K562 (cell line): ENCODE data around the gene FKBP7. TPM values are rescaled to one million over a fixed set of nuclear protein-coding genes. Genes with fewer than 3 reads are reported as not detected.

Source experiments
- ARID1B ChIP-seq: fragments of 450-650 bp; IDR thresholded peaks from 2 replicates; pipeline ENCODE4 v1.6.1; 2016; ENCODE audit warnings: antibody characterized with exemption, mild to moderate bottlenecking, inconsistent platforms
- CBX3 ChIP-seq, 2 experiments: IDR thresholded peaks; 1 replicate in 1 of 2; 2 replicates in 1 of 2; pipeline ENCODE4 v1.6.1; 2012; ENCODE audit warnings: inconsistent platforms in 2 of 2, low read length in 2 of 2, borderline replicate concordance in 1 of 2, control low read depth in 1 of 2
- CXXC5 ChIP-seq: fragments of 250-450 bp; sonication (Bioruptor Pico); IDR thresholded peaks from 2 replicates; pipeline ENCODE4 v1.8.0; 2022; ENCODE audit warnings: inconsistent platforms, mild to moderate bottlenecking, moderate library complexity
- DIDO1 ChIP-seq: fragments of 450-650 bp; IDR thresholded peaks from 2 replicates; pipeline ENCODE4 v1.6.1; 2016; ENCODE audit warnings: low read depth, missing biosample characterization, missing genetic modification characterization
- DPF2 ChIP-seq: fragments of 450-650 bp; IDR thresholded peaks from 2 replicates; pipeline ENCODE4 v1.6.1; 2016
- EHMT2 ChIP-seq: fragments of 450-650 bp; IDR thresholded peaks from 2 replicates; pipeline ENCODE4 v1.6.1; 2018; ENCODE audit warnings: antibody characterized with exemption
- EWSR1 ChIP-seq: fragments of 450-650 bp; IDR thresholded peaks from 2 replicates; pipeline ENCODE4 v1.6.1; 2018; ENCODE audit warnings: borderline replicate concordance, mild to moderate bottlenecking, low read depth, moderate library complexity; ENCODE audit not compliant: partially characterized antibody
- FOSL1 ChIP-seq: fragments of 200-800 bp; sonication (Bioruptor generic); conservative IDR thresholded peaks from 2 replicates; pipeline ENCODE4 v1.6.1; 2016; ENCODE audit warnings: missing genetic modification characterization, missing compliant biosample characterization
- FOXJ2 ChIP-seq: fragments of 200-800 bp; sonication (Bioruptor generic); IDR thresholded peaks from 2 replicates; pipeline ENCODE4 v1.6.1; 2016; ENCODE audit warnings: missing genetic modification characterization, missing compliant biosample characterization
- JUN ChIP-seq, 2 experiments: sonication (generic) in 1 of 2; formaldehyde crosslinking in 1 of 2; IDR thresholded peaks; 2 replicates each; pipeline versions ENCODE4 v1.6.1 to v1.8.0; 2012 to 2022; ENCODE audit warnings: borderline replicate concordance in 2 of 2, mild to moderate bottlenecking in 2 of 2, improper control_type of control experiment in 1 of 2, low read depth in 1 of 2, low read length in 1 of 2, missing genetic modification reagents in 1 of 2
- LARP7 ChIP-seq: fragments of 450-650 bp; IDR thresholded peaks from 2 replicates; pipeline ENCODE4 v1.6.1; 2016
- LEF1 ChIP-seq: fragments of 450-650 bp; IDR thresholded peaks from 2 replicates; pipeline ENCODE4 v1.6.1; 2016; ENCODE audit warnings: mild to moderate bottlenecking
- MEIS2 ChIP-seq: fragments of 450-650 bp; IDR thresholded peaks from 2 replicates; pipeline ENCODE4 v1.6.1; 2014; ENCODE audit warnings: mild to moderate bottlenecking; ENCODE audit not compliant: partially characterized antibody
- NFIX ChIP-seq: fragments of 250-450 bp; sonication (Bioruptor Pico); IDR thresholded peaks from 2 replicates; pipeline ENCODE4 v1.4.0; 2020; ENCODE audit warnings: low read depth, mild to moderate bottlenecking, moderate library complexity
- PHF20 ChIP-seq: fragments of 450-650 bp; IDR thresholded peaks from 2 replicates; pipeline ENCODE4 v1.6.1; 2018; ENCODE audit not compliant: partially characterized antibody
- RBFOX2 ChIP-seq: fragments of 200-400 bp; formaldehyde crosslinking; IDR thresholded peaks from 2 replicates; pipeline ENCODE4 v1.6.1; 2017; ENCODE audit warnings: low read depth, mild to moderate bottlenecking, low read length, moderate library complexity
- RBM14 ChIP-seq: fragments of 200-400 bp; formaldehyde crosslinking; IDR thresholded peaks from 2 replicates; pipeline ENCODE4 v1.6.1; 2018; ENCODE audit warnings: low read depth, mild to moderate bottlenecking, low read length, moderate library complexity, borderline replicate concordance; ENCODE audit not compliant: insufficient read depth
- RBM25 ChIP-seq: fragments of 200-400 bp; formaldehyde crosslinking; IDR thresholded peaks from 2 replicates; pipeline ENCODE4 v1.6.1; 2018; ENCODE audit warnings: low read length, low read depth, moderate library complexity; ENCODE audit not compliant: severe bottlenecking
- RFX5 ChIP-seq: IDR thresholded peaks from 2 replicates; pipeline ENCODE4 v1.6.1; 2011; ENCODE audit warnings: low read depth, mild to moderate bottlenecking, improper control_type of control experiment, low read length
- SREBF1 ChIP-seq: fragments of 150-350 bp; IDR thresholded peaks from 2 replicates; pipeline ENCODE4 v1.6.1; 2014; ENCODE audit warnings: antibody characterized with exemption, low read depth, low read length, borderline replicate concordance
- STAT5A ChIP-seq: IDR thresholded peaks from 2 replicates; pipeline ENCODE4 v1.6.1; 2012; ENCODE audit warnings: low read length, inconsistent platforms, borderline replicate concordance
- TAF7 ChIP-seq: fragments of 450-650 bp; IDR thresholded peaks from 2 replicates; pipeline ENCODE4 v1.6.1; 2016; ENCODE audit warnings: missing genetic modification characterization, missing compliant biosample characterization
- U2AF2 ChIP-seq: fragments of 200-400 bp; formaldehyde crosslinking; optimal IDR thresholded peaks from 2 replicates; pipeline ENCODE3; 2017; ENCODE audit warnings: low read depth, mild to moderate bottlenecking, low read length
- ZKSCAN1 ChIP-seq: fragments of 150-350 bp; IDR thresholded peaks from 2 replicates; pipeline ENCODE4 v1.6.1; 2016; ENCODE audit warnings: low read depth, low read length
- ZNF124 ChIP-seq: sonication (generic); formaldehyde crosslinking; IDR thresholded peaks from 2 replicates; pipeline ENCODE4 v1.8.1; 2022; ENCODE audit warnings: missing genetic modification reagents
- ZNF263 ChIP-seq: sonication (generic); formaldehyde crosslinking; IDR thresholded peaks from 2 replicates; pipeline ENCODE4 v1.8.0; 2022; ENCODE audit warnings: mild to moderate bottlenecking, missing genetic modification reagents, borderline replicate concordance
- ZNF785 ChIP-seq: fragments of 250-450 bp; sonication (Bioruptor Pico); IDR thresholded peaks from 2 replicates; pipeline ENCODE4 v1.4.0; 2020; ENCODE audit warnings: mild to moderate bottlenecking
- polyA plus RNA-seq, 8 experiments: library from polyadenylated mRNA; depleted of rRNA in 4 of 8; stranded (reverse) in 5 of 8; unstranded in 3 of 8; fragments of >200 nt; fragmentation: Nextera tagmentation in 2 of 8; fragmentation: Illumina TruSeq in 1 of 8; extraction: Ambion mirVana in 2 of 8; extraction: Trizol in 1 of 8; gene quantifications; 2 replicates each; pipeline versions ENCODE4 v1.2.1 to v1.2.3, GENCODE V29; 2011 to 2014; ENCODE audit warnings: inconsistent platforms in 1 of 8, missing spikeins in 1 of 8
- total RNA-seq, 7 experiments: library from RNA; depleted of rRNA in 6 of 7; stranded (reverse); fragments of >200 nt in 6 of 7; fragmentation: Illumina TruSeq in 2 of 7; extraction: Trizol in 2 of 7; gene quantifications; 2 replicates each; pipeline versions ENCODE4 v1.2.1 to v1.2.3, GENCODE V29; 2011 to 2021; ENCODE audit warnings: low replicate concordance in 1 of 7
- TF ChIP-seq, protein P1 (sequence below): fragments of 450-650 bp; conservative IDR thresholded peaks from 2 replicates; pipeline ENCODE4 v1.6.1; 2016; ENCODE audit warnings: missing genetic modification characterization, low read depth, mild to moderate bottlenecking, missing compliant biosample characterization, moderate library complexity
- TF ChIP-seq, protein P2 (sequence below), 2 experiments: fragments of 450-650 bp; conservative IDR thresholded peaks; 2 replicates each; pipeline ENCODE4 v1.6.1; 2017; ENCODE audit warnings: mild to moderate bottlenecking in 2 of 2, moderate library complexity in 2 of 2

The FKBP7 gene
- total and polyA plus RNA-seq, 9 of the 15 experiments (the other 6 are each of a cell fraction or from before 2014, with no cell fraction given) = 6.1 to 23.2 (median 19.0) TPM

DNA sequence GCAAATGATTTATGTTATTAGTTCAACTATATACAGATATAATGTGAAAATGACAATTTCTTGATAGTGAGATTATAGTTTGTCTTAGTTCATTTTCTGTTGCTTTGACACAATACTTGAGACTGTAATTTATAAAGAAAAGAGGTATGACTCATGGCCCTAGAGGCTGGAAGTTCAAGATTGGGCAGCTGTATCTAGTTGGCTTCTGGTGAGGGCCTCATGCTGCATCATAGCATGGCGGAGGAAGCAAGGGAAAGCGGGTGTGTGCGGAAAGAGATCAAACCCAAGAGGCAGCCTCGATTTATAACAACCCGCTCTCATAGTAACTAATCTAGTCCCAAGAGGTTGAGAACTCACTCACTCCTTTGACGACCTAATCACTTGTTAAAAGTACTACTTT lies 13.2 kb upstream of the FKBP7 start (continued):
- TF ChIP-seq DIDO1 (no peak), LEF1 (no peak), CBX3 (IDR thresholded peaks at IDR 0.05; ENCODE audit: borderline replicate concordance in 1 of 2, low read length in 2 of 2) (peak in 1 of 2 experiments; percentile 41; a peak in 1 of 3 replicates), RBM25 (no peak), TAF7 (tag) (no peak), ZKSCAN1 (no peak), NFIX (CRISPR knock-in tag) (no peak), MEIS2 (peak; percentile 34), RBM14 (no peak), ZNF263 (CRISPR knock-in tag) (no peak), JUN (IDR thresholded peaks at IDR 0.05; ENCODE audit: borderline replicate concordance, low read depth, low read length) (peak; percentile 19; the same call in 1 of the 2 replicates), JUN (CRISPR knock-in tag; IDR thresholded peaks at IDR 0.05; ENCODE audit: borderline replicate concordance) (no peak), RFX5 (no peak), EHMT2 (peak; percentile 50; the same call in 1 of the 2 replicates), FOXJ2 (tag) (no peak), U2AF2 (no peak), EWSR1 (no peak), ARID1B (peak; percentile 71), PHF20 (no peak), ZNF124 (CRISPR knock-in tag) (no peak), SREBF1 (no peak), FOSL1 (tag) (peak; percentile 65), ZNF785 (CRISPR knock-in tag) (no peak), RBFOX2 (no peak), DPF2 (no peak), STAT5A (peak; percentile 19; the same call in 1 of the 2 replicates), CXXC5 (CRISPR knock-in tag) (no peak), LARP7 (no peak)
- TF ChIP-seq, protein P1, sequence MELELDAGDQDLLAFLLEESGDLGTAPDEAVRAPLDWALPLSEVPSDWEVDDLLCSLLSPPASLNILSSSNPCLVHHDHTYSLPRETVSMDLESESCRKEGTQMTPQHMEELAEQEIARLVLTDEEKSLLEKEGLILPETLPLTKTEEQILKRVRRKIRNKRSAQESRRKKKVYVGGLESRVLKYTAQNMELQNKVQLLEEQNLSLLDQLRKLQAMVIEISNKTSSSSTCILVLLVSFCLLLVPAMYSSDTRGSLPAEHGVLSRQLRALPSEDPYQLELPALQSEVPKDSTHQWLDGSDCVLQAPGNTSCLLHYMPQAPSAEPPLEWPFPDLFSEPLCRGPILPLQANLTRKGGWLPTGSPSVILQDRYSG (tag) = no peak
- TF ChIP-seq, protein P2, sequence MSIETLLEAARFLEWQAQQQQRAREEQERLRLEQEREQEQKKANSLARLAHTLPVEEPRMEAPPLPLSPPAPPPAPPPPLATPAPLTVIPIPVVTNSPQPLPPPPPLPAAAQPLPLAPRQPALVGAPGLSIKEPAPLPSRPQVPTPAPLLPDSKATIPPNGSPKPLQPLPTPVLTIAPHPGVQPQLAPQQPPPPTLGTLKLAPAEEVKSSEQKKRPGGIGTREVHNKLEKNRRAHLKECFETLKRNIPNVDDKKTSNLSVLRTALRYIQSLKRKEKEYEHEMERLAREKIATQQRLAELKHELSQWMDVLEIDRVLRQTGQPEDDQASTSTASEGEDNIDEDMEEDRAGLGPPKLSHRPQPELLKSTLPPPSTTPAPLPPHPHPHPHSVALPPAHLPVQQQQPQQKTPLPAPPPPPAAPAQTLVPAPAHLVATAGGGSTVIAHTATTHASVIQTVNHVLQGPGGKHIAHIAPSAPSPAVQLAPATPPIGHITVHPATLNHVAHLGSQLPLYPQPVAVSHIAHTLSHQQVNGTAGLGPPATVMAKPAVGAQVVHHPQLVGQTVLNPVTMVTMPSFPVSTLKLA (conservative IDR thresholded peaks at IDR 0.05) = 0 out of 4 replicates have a peak, but pooled peaks of 1 of the 2 experiments have one; percentile 34
